H9 (cell line): ENCODE measurements around the gene FNDC8. TPM values are rescaled to one million over a fixed set of nuclear protein-coding genes. Genes with fewer than 3 reads are reported as not detected.

Experiments
- DNase-seq: peaks from one replicate; pipeline ENCODE4 v3.0.0-alpha.2; 2017
- H2AFZ ChIP-seq: one replicate; pipeline ENCODE4 v1.6.1; 2013; ENCODE audit warnings: mild to moderate bottlenecking, low read length, control low read depth, moderate library complexity
- H2AK5ac ChIP-seq: 2 replicates; pipeline ENCODE4 v1.6.1; 2013; ENCODE audit warnings: low read length, control low read depth, mixed read lengths; ENCODE audit not compliant: insufficient read length
- H2BK120ac ChIP-seq: one replicate; pipeline ENCODE4 v1.6.1; 2013; ENCODE audit warnings: low read depth, mild to moderate bottlenecking, low read length, control low read depth, inconsistent platforms; ENCODE audit not compliant: poor library complexity, severe bottlenecking
- H2BK12ac ChIP-seq: 2 replicates; pipeline ENCODE4 v1.6.1; 2013; ENCODE audit warnings: low read length, control low read depth, mixed read lengths, low read depth; ENCODE audit not compliant: insufficient read length
- H2BK15ac ChIP-seq: 2 replicates; pipeline ENCODE4 v1.6.1; 2013; ENCODE audit warnings: low read depth, low read length, control low read depth
- H2BK20ac ChIP-seq: one replicate; pipeline ENCODE4 v1.6.1; 2013; ENCODE audit warnings: low read depth, mild to moderate bottlenecking, low read length, control low read depth, inconsistent platforms; ENCODE audit not compliant: poor library complexity, severe bottlenecking
- H2BK5ac ChIP-seq: 2 replicates; pipeline ENCODE4 v1.6.1; 2013; ENCODE audit warnings: low read length, control low read depth, mixed read lengths; ENCODE audit not compliant: insufficient read length
- H3K14ac ChIP-seq: 2 replicates; pipeline ENCODE4 v1.6.1; 2013; ENCODE audit warnings: low read length, control low read depth; ENCODE audit not compliant: insufficient read depth
- H3K18ac ChIP-seq: 2 replicates; pipeline ENCODE4 v1.6.1; 2013; ENCODE audit warnings: low read depth, mild to moderate bottlenecking, mixed read lengths, low read length, control low read depth; ENCODE audit not compliant: insufficient read length
- H3K23ac ChIP-seq: 2 replicates; pipeline ENCODE4 v1.6.1; 2013; ENCODE audit warnings: low read length, control low read depth, mixed read lengths, low read depth; ENCODE audit not compliant: insufficient read length
- H3K23me2 ChIP-seq: 2 replicates; pipeline ENCODE4 v1.6.1; 2013; ENCODE audit warnings: low read depth, mild to moderate bottlenecking, mixed read lengths, low read length, control low read depth; ENCODE audit not compliant: insufficient read length, poor library complexity, severe bottlenecking
- H3K27ac ChIP-seq: 2 replicates; pipeline ENCODE4 v1.5.1; 2013; ENCODE audit warnings: low read length, control low read depth, mixed read lengths, low read depth; ENCODE audit not compliant: insufficient read length
- H3K27me3 ChIP-seq: 2 replicates; pipeline ENCODE4 v1.6.1; 2013; ENCODE audit warnings: low read length, control low read depth, inconsistent platforms; ENCODE audit not compliant: insufficient read depth
- H3K4ac ChIP-seq: 2 replicates; pipeline ENCODE4 v1.6.1; 2013; ENCODE audit warnings: low read depth, mild to moderate bottlenecking, control low read depth, inconsistent platforms, low read length, moderate library complexity
- H3K4me1 ChIP-seq: 2 replicates; pipeline ENCODE4 v1.6.1; 2013; ENCODE audit warnings: low read length, control low read depth, inconsistent platforms; ENCODE audit not compliant: insufficient read depth
- H3K4me2 ChIP-seq: 2 replicates; pipeline ENCODE4 v1.6.1; 2013; ENCODE audit warnings: low read length, control low read depth, mixed read lengths; ENCODE audit not compliant: insufficient read length, insufficient read depth
- H3K56ac ChIP-seq: 2 replicates; pipeline ENCODE4 v1.6.1; 2013; ENCODE audit warnings: low read depth, mild to moderate bottlenecking, mixed read lengths, low read length, control low read depth; ENCODE audit not compliant: insufficient read length
- H3K79me1 ChIP-seq: 2 replicates; pipeline ENCODE4 v1.6.1; 2013; ENCODE audit warnings: low read depth, mild to moderate bottlenecking, moderate library complexity, low read length, control low read depth, inconsistent platforms; ENCODE audit not compliant: insufficient read depth, poor library complexity, severe bottlenecking
- H3K79me2 ChIP-seq: 2 replicates; pipeline ENCODE4 v1.6.1; 2013; ENCODE audit warnings: low read length, control low read depth, inconsistent platforms; ENCODE audit not compliant: insufficient read depth
- H3K9ac ChIP-seq: 2 replicates; pipeline ENCODE4 v1.6.1; 2013; ENCODE audit warnings: low read length, control low read depth, mixed read lengths; ENCODE audit not compliant: insufficient read length; ENCODE audit errors: extremely low read depth
- H3K9me3 ChIP-seq: one replicate; pipeline ENCODE4 v1.6.1; 2013; ENCODE audit warnings: low read depth, low read length, inconsistent platforms; ENCODE audit not compliant: control insufficient read depth
- H3T11ph ChIP-seq: one replicate; pipeline ENCODE4 v1.6.1; 2013; ENCODE audit warnings: mild to moderate bottlenecking, low read length, control low read depth, inconsistent platforms
- H4K20me1 ChIP-seq: one replicate; pipeline ENCODE4 v1.6.1; 2013; ENCODE audit not compliant: control insufficient read depth, insufficient read length, insufficient read depth
- H4K5ac ChIP-seq: 2 replicates; pipeline ENCODE4 v1.6.1; 2013; ENCODE audit warnings: low read depth, mild to moderate bottlenecking, mixed read lengths, low read length, control low read depth; ENCODE audit not compliant: insufficient read length
- H4K8ac ChIP-seq: replicated peaks from 2 replicates; pipeline ENCODE4 v1.6.1; 2013; ENCODE audit warnings: low read length, control low read depth, mixed read lengths, low read depth; ENCODE audit not compliant: insufficient read length
- H4K91ac ChIP-seq: 2 replicates; pipeline ENCODE4 v1.6.1; 2013; ENCODE audit warnings: low read depth, mild to moderate bottlenecking, moderate library complexity, mixed read lengths, low read length, control low read depth; ENCODE audit not compliant: insufficient read length
- H3K27ac Mint-ChIP-seq, 3 experiments: 2 replicates in 2 of 3; 3 replicates in 1 of 3; pipeline ENCODE4 v1.8.0; 2020 to 2021; ENCODE audit warnings: mixed read lengths in 3 of 3, mild to moderate bottlenecking in 1 of 3, moderate library complexity in 1 of 3
- H3K27me3 Mint-ChIP-seq: 2 replicates; pipeline ENCODE4 v1.8.0; 2021; ENCODE audit warnings: low read depth, mild to moderate bottlenecking, moderate library complexity, mixed read lengths
- H3K36me3 Mint-ChIP-seq, 3 experiments: 2 replicates in 2 of 3; 3 replicates in 1 of 3; pipeline ENCODE4 v1.8.0; 2020 to 2021; ENCODE audit warnings: low read depth in 3 of 3, mixed read lengths in 3 of 3; ENCODE audit not compliant: insufficient read depth in 1 of 3
- H3K4me1 Mint-ChIP-seq, 2 experiments: 2 replicates each; pipeline ENCODE4 v1.8.0; 2020; ENCODE audit warnings: mixed read lengths in 2 of 2
- H3K4me3 Mint-ChIP-seq, 2 experiments: 2 replicates in 1 of 2; 3 replicates in 1 of 2; pipeline ENCODE4 v1.8.0; 2020 to 2021; ENCODE audit warnings: mild to moderate bottlenecking in 2 of 2, mixed read lengths in 2 of 2, moderate library complexity in 1 of 2
- H3K9me3 Mint-ChIP-seq, 2 experiments: 2 replicates in 1 of 2; 3 replicates in 1 of 2; pipeline ENCODE4 v1.8.0; 2020; ENCODE audit warnings: mild to moderate bottlenecking in 2 of 2, mixed read lengths in 2 of 2, moderate library complexity in 1 of 2
- CTCF ChIP-seq: fragments of 200-600 bp; sonication (generic); conservative IDR thresholded peaks from 3 replicates; pipeline ENCODE4 v1.8.0; 2021; ENCODE audit warnings: antibody characterized with exemption, mild to moderate bottlenecking
- WGBS: extraction: QIAGEN DNeasy Blood & Tissue Kit; methylation state at CpG from one replicate; pipeline ENCODE4 v1.1.7; 2013; ENCODE audit warnings: missing lambda C conversion rate, low lambda C conversion rate, mixed read lengths; ENCODE audit not compliant: insufficient read length; ENCODE audit errors: extremely low coverage; 5-methylcytosine and 5-hydroxymethylcytosine counted together
- total RNA-seq: library from RNA; stranded (reverse); gene quantifications from 2 replicates; pipeline ENCODE4 v1.2.1, GENCODE V29; 2021

Gene FNDC8
- total RNA-seq, 1 experiment from 2014 or later = not detected

DNA sequence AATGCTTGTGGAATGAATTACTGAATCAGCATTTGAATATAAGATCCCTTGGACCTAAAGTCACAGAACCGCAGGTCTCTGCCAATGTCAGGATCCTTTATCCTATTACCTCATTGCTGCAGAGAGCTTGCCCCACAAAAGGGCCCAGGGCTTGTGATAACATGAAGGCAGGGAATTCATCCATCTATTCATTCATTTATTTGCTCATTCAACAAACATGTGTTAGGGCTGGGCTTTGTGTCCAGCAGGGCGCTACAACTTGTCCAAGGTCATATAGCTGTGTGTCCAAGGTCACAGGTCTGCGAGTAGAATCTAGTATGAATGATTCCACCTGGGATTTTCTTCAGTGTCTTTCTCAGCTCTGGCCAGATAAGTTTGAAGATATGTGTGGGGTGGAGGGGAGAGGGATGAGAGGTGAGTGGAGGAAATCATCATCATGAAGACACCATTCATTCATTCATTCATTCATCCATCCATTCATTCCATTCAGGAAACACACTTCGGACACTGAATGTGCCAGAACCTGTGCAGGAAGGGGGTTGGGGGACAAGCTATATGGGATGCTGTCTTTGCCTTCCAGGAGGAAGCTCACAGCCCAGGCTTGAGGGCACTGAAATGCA is 24.9 kb downstream of the FNDC8 start:
- Histone ChIP-seq H3K9ac (no peak overlapping the region), H4K8ac (no peak overlapping the region), H2BK20ac (no peak overlapping the region), H3K27ac (no peak overlapping the region), H3K18ac (no peak overlapping the region), H3K4me2 (no peak overlapping the region), H3T11ph (no peak overlapping the region), H3K27me3 (no peaks in the 10 kb centered on the region), H2BK15ac (no peak overlapping the region), H4K20me1 (no peaks in the 10 kb centered on the region), H3K56ac (no peak overlapping the region), H4K91ac (no peak overlapping the region), H2AFZ (no peak overlapping the region), H4K5ac (no peak overlapping the region), H3K4ac (no peak overlapping the region), H3K23ac (no peak overlapping the region), H3K4me1 (no peaks in the 10 kb centered on the region), H3K9me3 (no peaks in the 10 kb centered on the region), H2BK120ac (no peak overlapping the region), H2BK12ac (no peak overlapping the region), H3K79me1 (no peaks in the 10 kb centered on the region), H3K23me2 (no peaks in the 10 kb centered on the region), H2BK5ac (no peak overlapping the region), H2AK5ac (no peak overlapping the region), H3K14ac (no peak overlapping the region), H3K79me2 (peaks cover 4% of the 10 kb centered on the region; the same call in 1 of the 2 replicates)
- Mint-ChIP-seq H3K4me1 (peaks cover 8 to 22% of the 10 kb centered on the region in 2 experiments), H3K4me3 (no peak overlapping the region), H3K27ac (peak overlapping the region in 1 of 3 experiments; percentile 67; a peak in 1 of 7 replicates), H3K27me3 (peaks cover 4% of the 10 kb centered on the region), H3K9me3 (no peaks in the 10 kb centered on the region; a peak in 1 of 5 replicates), H3K36me3 (no peaks in the 10 kb centered on the region; a peak in 1 of 7 replicates)
- no CpG with 5 or more reads among the region's 4 CpGs for WGBS
- DNase-seq = no peak
- TF ChIP-seq CTCF = no peak
